ENCODE data around the gene TMEM272. TPM values are rescaled to one million over a fixed set of nuclear protein-coding genes. Genes with fewer than 3 reads are reported as not detected.
A peak's percentile ranks its signal among the peaks of the same experiment; 100 is the strongest.

TMEM272 gene
- total and polyA plus RNA-seq, 2 experiments from 2014 or later: 0.11 to 0.76 TPM

- no peak for TF ChIP-seq ZNF462 (CRISPR knock-in tag; IDR thresholded peaks at IDR 0.05)
- TF ChIP-seq CTCF (conservative IDR thresholded peaks at IDR 0.05; ENCODE audit: low read depth in 2 of 2): no peak
- TF ChIP-seq ETS1 (IDR thresholded peaks at IDR 0.05): no peak
- TF ChIP-seq ZNF331 (CRISPR knock-in tag; IDR thresholded peaks at IDR 0.05; ENCODE audit: low read depth): no peak
- TF ChIP-seq ZNF114 (CRISPR knock-in tag; IDR thresholded peaks at IDR 0.05): no peak
Measured at GRCh38 chr13:51776179-51776578, 68.8 kb downstream of the TMEM272 start (continued).

GRCh38 chr13:51773515-51773914 lies 71.5 kb downstream of the TMEM272 start:
- Histone ChIP-seq H3K4me1 (ENCODE audit: insufficient read depth) (peaks cover 12% of the 10 kb centered on the region), H3K27me3 (ENCODE audit: insufficient read depth) (no peaks in the 10 kb centered on the region), H3K9me2 (ENCODE audit: insufficient read depth) (no peaks in the 10 kb centered on the region), H3K36me3 (ENCODE audit: insufficient read depth) (no peaks in the 10 kb centered on the region), H2AFZ (no peak overlapping the region), H3F3A (replicated peaks; ENCODE audit: low read depth) (0 out of 2 replicates have a peak, but pooled peaks cover 4% of the 10 kb centered on the region), H3K79me2 (replicated peaks; ENCODE audit: insufficient read depth) (no peaks in the 10 kb centered on the region), H3K4me2 (no peak overlapping the region), H4K20me1 (replicated peaks; ENCODE audit: insufficient read depth) (no peaks in the 10 kb centered on the region), H3K4me3 (no peak overlapping the region), H3K27ac (ENCODE audit: low read depth) (no peak overlapping the region)
- ATAC-seq (peak; percentile 4; the same call in 1 of the 3 replicates), DNase-seq (ENCODE audit: low spot score) (no peak)
- peaks cover 17% of the 10 kb centered on the region for H3K27me3 Mint-ChIP-seq (ENCODE audit: insufficient read depth, low read depth, poor library complexity)
- no peak overlapping the region for H3K4me3 Mint-ChIP-seq
- H3K27ac Mint-ChIP-seq: no peak overlapping the region
- H3K36me3 Mint-ChIP-seq (ENCODE audit: low read depth): peaks cover 3% of the 10 kb centered on the region; the same call in 1 of the 3 replicates
- 0 out of 3 replicates have a peak, but pooled peaks cover 3% of the 10 kb centered on the region for H3K9me3 Mint-ChIP-seq
- TF ChIP-seq POLR2AphosphoS5 (IDR thresholded peaks at IDR 0.05; ENCODE audit: low read depth): no peak
- TF ChIP-seq CTCF (conservative IDR thresholded peaks at IDR 0.05; ENCODE audit: low read depth in 2 of 2): no peak
- H3K4me1 Mint-ChIP-seq: peaks cover 17% of the 10 kb centered on the region

Measured in GM23338 (cell line).